ENCODE data around the gene APOB. TPM values are rescaled to one million over a fixed set of nuclear protein-coding genes. Genes with fewer than 3 reads are reported as not detected.

Gene APOB
- total RNA-seq, 6 experiments from 2014 or later, result not detected

DNA sequence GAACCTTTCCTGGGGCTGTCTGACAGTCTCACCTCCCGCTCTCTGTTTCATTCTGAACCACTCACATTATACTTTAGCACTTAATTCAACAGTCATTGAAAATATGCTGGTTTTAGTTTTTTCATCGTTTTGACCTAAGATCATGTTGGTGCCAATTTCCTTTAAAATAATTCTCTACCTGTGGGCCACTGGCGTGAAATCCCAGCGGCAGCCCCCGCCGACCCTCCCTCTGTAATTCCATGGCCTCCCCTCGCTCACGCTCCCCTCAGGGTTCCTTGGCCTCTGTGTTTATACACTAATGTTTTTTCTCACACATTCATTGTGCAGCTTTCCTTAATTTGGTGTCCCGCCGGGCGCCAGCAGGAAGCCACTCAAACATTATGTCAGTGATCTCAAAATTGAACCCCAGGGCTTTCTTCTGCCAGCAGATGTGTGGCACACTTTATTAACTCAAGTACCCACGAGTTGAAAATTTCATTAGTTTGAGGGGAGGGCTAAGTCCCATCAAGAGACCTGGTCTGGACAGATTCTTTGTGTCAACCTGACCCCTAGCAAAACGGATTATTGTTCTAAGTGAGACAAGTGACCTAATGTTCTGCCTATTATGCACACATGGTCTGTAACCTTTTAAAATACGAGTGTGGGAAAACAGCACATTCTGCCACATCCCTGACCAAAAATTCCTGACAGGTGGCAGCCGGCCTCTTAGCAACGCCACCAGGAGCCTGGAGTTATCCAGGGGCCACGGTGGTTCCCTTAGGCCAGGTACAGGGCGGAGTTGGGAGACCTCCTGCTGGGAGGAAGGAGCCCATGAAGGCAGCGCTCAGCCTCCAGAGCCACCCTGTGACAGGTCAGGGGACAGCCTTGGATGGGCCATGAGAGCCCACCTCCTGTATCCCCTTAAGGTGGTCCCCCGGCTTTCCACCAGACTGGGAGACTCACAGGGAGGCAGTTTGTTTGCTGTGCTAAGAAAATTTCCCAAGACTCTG, 53.1 kb downstream of the APOB start:
- Mint-ChIP-seq H3K27ac (no peak overlapping the region), H3K27me3 (ENCODE audit: insufficient read depth) (peaks cover 1% of the 10 kb centered on the region), H3K4me1 (ENCODE audit: low read depth) (no peaks in the 10 kb centered on the region), H3K9me3 (peaks cover 11% of the 10 kb centered on the region), H3K36me3 (ENCODE audit: low read depth) (no peaks in the 10 kb centered on the region), H3K4me3 (no peak overlapping the region)
- DNase-seq, result no peak
- TF ChIP-seq, protein P1, sequence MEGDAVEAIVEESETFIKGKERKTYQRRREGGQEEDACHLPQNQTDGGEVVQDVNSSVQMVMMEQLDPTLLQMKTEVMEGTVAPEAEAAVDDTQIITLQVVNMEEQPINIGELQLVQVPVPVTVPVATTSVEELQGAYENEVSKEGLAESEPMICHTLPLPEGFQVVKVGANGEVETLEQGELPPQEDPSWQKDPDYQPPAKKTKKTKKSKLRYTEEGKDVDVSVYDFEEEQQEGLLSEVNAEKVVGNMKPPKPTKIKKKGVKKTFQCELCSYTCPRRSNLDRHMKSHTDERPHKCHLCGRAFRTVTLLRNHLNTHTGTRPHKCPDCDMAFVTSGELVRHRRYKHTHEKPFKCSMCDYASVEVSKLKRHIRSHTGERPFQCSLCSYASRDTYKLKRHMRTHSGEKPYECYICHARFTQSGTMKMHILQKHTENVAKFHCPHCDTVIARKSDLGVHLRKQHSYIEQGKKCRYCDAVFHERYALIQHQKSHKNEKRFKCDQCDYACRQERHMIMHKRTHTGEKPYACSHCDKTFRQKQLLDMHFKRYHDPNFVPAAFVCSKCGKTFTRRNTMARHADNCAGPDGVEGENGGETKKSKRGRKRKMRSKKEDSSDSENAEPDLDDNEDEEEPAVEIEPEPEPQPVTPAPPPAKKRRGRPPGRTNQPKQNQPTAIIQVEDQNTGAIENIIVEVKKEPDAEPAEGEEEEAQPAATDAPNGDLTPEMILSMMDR (IDR thresholded peaks at IDR 0.05), result no peak

DNA sequence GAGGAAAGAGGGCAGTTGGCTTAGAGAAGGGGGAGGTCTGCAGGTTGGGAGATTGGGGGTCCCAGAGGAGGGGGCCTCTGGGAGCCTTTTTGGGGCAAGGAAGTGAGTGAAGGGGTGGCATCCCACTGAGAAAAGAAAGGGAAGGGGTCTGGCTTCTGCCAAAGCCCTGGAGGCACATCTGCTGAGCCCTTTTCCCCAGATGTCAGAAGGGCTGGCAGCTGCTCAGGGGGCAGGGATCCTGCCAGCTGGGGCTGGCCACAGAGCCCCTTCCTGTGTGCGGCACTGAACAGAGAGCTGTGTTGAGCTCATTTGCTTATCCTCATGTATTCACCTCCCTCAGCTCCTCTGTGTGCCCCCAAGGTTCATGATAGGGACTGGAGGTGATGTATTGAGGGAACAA, 54.5 kb downstream of the APOB start:
- no peak overlapping the region for H3K4me3 Mint-ChIP-seq
- no peaks in the 10 kb centered on the region for H3K36me3 Mint-ChIP-seq (ENCODE audit: low read depth)
- no peak for DNase-seq
- H3K27ac Mint-ChIP-seq, result no peak overlapping the region
- peaks cover 1% of the 10 kb centered on the region for H3K27me3 Mint-ChIP-seq (ENCODE audit: insufficient read depth)
- H3K4me1 Mint-ChIP-seq (ENCODE audit: low read depth), result no peaks in the 10 kb centered on the region
- TF ChIP-seq, protein P1 (IDR thresholded peaks at IDR 0.05), result no peak
- peaks cover 12% of the 10 kb centered on the region for H3K9me3 Mint-ChIP-seq

DNA sequence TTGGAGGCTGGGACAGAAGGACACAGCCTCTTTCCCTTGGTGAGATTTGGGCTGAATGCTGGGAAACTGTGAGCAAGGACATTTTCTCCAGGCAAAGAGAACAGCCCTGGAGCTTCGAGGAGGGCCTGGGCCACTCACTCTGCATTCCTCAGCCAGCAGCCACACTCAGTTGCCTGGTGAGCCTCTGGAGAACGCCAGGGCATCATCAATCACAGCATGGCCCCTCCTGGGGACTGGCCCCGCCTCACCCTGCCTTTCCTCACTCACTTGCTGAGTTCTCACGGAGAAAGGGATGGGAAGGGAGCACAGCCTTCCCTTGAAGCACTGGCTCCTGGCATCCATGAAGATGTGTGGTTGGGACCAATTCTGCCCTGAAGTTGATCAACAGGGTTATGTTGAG, 55.0 kb downstream of the APOB start:
- Mint-ChIP-seq H3K9me3 (peaks cover 14% of the 10 kb centered on the region), H3K36me3 (ENCODE audit: low read depth) (no peaks in the 10 kb centered on the region), H3K4me1 (ENCODE audit: low read depth) (no peaks in the 10 kb centered on the region), H3K4me3 (no peak overlapping the region), H3K27me3 (ENCODE audit: insufficient read depth) (peaks cover 1% of the 10 kb centered on the region), H3K27ac (no peak overlapping the region)
- TF ChIP-seq, protein P1 (IDR thresholded peaks at IDR 0.05), result no peak
- DNase-seq, result no peak

DNA sequence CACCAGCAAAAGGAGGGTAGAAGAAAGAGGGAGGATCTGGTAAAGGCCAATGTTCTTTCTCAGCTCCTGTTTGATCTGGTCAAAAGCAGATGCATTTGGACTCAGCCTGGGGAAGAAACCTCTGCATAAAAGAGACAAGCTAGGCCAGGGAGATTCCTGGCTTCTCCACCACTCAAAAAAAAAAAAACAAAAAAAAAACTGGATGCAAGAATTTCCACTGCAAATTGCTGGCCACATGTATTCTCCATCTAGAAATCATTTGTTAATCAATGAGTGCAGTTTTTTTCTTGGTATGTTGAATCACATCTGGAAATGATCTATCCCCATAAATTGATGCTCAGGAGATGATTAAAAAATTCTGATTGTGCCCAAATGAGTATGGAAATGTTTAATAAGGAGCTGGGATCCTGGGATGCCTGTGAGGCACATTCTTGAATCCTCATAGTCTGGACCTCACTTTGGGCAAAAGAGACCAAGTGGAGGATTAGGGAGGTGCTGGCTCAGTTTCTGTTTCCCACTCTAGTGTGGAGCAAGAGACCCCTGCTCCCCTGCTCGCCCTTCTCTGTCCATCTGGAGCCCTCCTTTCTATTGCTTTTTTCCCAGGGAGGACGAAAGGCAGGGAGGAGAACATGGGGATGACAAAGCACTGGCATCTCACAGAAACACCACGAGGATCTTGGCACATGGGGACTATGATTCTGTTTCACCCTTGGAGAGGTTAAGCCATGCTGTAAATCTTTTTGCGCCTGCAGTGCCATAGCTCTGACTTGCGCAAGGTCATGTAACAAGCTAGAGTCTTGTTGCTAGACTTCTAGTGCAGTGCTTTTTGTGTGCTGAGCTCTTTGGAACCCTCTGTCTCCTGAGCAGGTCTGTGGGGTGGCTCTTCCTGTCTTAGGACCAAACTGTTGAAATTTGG, 57.6 kb downstream of the APOB start:
- TF ChIP-seq, protein P1 (IDR thresholded peaks at IDR 0.05), result no peak
- no peak overlapping the region for H3K4me3 Mint-ChIP-seq
- no peaks in the 10 kb centered on the region for H3K4me1 Mint-ChIP-seq (ENCODE audit: low read depth)
- H3K9me3 Mint-ChIP-seq, result peaks cover 17% of the 10 kb centered on the region
- no peaks in the 10 kb centered on the region; the same call in none of the 2 replicates for H3K27me3 Mint-ChIP-seq (ENCODE audit: insufficient read depth)
- no peaks in the 10 kb centered on the region; the same call in 1 of the 2 replicates for H3K36me3 Mint-ChIP-seq (ENCODE audit: low read depth)
- no peak overlapping the region for H3K27ac Mint-ChIP-seq
- DNase-seq, result no peak

DNA sequence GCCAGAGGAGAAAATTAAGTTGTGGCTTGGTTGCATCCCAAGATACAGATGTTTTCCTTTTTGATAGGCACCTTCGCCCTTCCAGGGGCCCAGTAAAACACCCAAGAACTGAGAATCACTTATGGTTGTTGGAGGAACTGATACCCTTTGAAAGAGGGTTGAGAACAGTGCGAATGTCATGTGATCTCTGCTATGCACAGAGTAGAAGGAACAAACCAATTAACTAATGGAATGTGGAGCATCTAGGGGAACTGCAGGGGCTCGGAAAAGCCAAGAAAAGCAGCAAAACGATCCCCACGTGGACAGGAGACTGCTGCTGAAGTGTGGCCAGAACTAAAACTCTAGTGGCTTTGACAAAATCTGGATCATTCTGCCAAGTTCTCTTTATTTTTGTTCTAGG, 58.8 kb downstream of the APOB start:
- Mint-ChIP-seq H3K4me1 (ENCODE audit: low read depth) (no peaks in the 10 kb centered on the region), H3K9me3 (peaks cover 14% of the 10 kb centered on the region), H3K4me3 (no peak overlapping the region), H3K27ac (no peak overlapping the region), H3K27me3 (ENCODE audit: insufficient read depth) (peaks cover 3% of the 10 kb centered on the region), H3K36me3 (ENCODE audit: low read depth) (no peaks in the 10 kb centered on the region; the same call in 1 of the 2 replicates)
- TF ChIP-seq, protein P1 (IDR thresholded peaks at IDR 0.05), result no peak
- no peak for DNase-seq
